ENCODE data around the gene PDE8A.

- TF ChIP-seq CTCF (conservative IDR thresholded peaks at IDR 0.05; ENCODE audit: low read depth, low read length) (no peak), EZH2 (IDR thresholded peaks at IDR 0.05; ENCODE audit: low read length, unreplicated experiment) (no peak)
These were observed 136.5 kb downstream of the PDE8A start for GRCh38 chr15:85118173-85118572.

Measured in PC-3 (cell line).